Fibroblast of gingiva (primary cell): Measurements from ENCODE around the gene LIN7C.

Experiments
- DNase-seq: peaks from one replicate; pipeline ENCODE4 v3.0.0-alpha.2; 2011; ENCODE audit warnings: low read depth

LIN7C gene

GRCh38 chr11:27447288-27448183, 59.0 kb downstream of the LIN7C start:
- no peak for DNase-seq

DNA sequence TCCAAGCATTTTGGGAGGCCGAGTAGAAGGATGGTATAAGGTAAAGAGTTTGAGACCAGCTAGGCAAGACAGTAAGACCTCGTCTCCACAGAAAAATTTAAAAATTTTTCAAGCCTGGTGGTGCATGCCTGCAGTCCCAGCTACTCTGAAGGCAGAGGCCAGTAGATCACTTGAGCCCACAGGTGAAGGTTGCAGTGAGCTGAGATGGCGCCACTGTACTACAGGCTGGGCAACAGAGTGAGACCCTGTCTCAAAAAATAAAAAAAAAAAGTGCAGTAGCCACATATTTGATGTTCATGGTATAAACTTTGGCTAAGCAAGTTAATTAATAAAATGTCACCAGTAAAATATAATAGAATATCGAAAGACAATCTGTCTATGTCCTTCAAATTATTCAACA, 60.9 kb downstream of the LIN7C start:
- DNase-seq: no peak

DNA sequence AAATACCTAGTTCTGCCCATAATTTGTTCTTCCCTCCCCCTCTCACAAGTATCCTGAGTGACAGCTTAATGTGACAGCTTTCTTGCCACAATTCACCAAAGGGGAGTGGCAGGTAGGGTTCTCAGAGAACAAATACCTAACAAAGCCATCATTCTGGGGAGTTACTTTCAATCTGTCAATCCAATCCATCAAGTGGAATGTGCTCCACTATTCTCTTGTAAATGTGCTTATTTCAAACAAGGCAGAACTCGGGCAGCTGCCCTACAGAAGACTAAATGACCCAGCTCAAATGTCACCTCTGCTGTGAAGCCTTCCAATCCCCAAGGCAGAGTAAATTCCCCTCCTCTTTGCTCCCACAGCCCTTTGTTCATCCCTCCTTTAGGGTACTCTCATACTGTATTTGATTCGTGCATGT, 61.8 kb downstream of the LIN7C start:
- no peak for DNase-seq
